SU-DHL-6 (cell line): ENCODE data around the gene RBX1.
"Not testable (repeated sequence)": the region's sequence is repeated elsewhere in the genome, so short reads cannot be mapped to it uniquely, and the experiment has no call there.

ENCODE experiments used
- H2AFZ ChIP-seq: fragments of 200-600 bp; sonication (generic); 2 replicates; pipeline ENCODE4 v1.6.1; 2014; ENCODE audit warnings: low read depth, mild to moderate bottlenecking, moderate library complexity, mixed read lengths, antibody characterized with exemption, low read length; ENCODE audit not compliant: severe bottlenecking
- H3F3A ChIP-seq: fragments of 200-600 bp; shearing (Covaris generic); 2 replicates; pipeline ENCODE4 v1.6.0; 2016; ENCODE audit warnings: antibody characterized with exemption, mild to moderate bottlenecking; ENCODE audit not compliant: insufficient read depth
- H3K27ac ChIP-seq: fragments of 200-600 bp; sonication (generic); 2 replicates; pipeline ENCODE4 v1.5.1; 2016; ENCODE audit warnings: low read depth, mild to moderate bottlenecking, low read length, moderate library complexity, mixed read lengths
- H3K27me3 ChIP-seq: fragments of 200-600 bp; sonication (generic), shearing (Covaris generic); 2 replicates; pipeline ENCODE4 v1.6.0; 2014; ENCODE audit warnings: mild to moderate bottlenecking, low read length
- H3K36me3 ChIP-seq: fragments of 200-600 bp; sonication (generic); 2 replicates; pipeline ENCODE4 v1.6.1; 2014; ENCODE audit warnings: mild to moderate bottlenecking, low read length, mixed read lengths
- H3K4me2 ChIP-seq: fragments of 300-600, 200-600 bp; shearing (Covaris generic), sonication (generic); 2 replicates; pipeline ENCODE4 v1.6.0; 2014; ENCODE audit warnings: low read length, low read depth, mild to moderate bottlenecking; ENCODE audit not compliant: poor library complexity, severe bottlenecking
- H3K4me3 ChIP-seq: fragments of 200-600 bp; sonication (generic); 2 replicates; pipeline ENCODE4 v1.5.1; 2014; ENCODE audit warnings: antibody characterized with exemption, low read length, mild to moderate bottlenecking, mixed read lengths; ENCODE audit not compliant: insufficient read depth, poor library complexity, severe bottlenecking
- H3K79me2 ChIP-seq: fragments of 200-600 bp; sonication (generic); 2 replicates; pipeline ENCODE4 v1.6.1; 2014; ENCODE audit warnings: mild to moderate bottlenecking, low read length, moderate library complexity; ENCODE audit not compliant: insufficient read depth
- H3K9ac ChIP-seq: fragments of 200-600 bp; sonication (generic); 2 replicates; pipeline ENCODE4 v1.7.0; 2014; ENCODE audit warnings: mild to moderate bottlenecking, low read length
- H3K9me2 ChIP-seq: fragments of 200-600 bp; sonication (generic); replicated peaks from 2 replicates; pipeline ENCODE4 v1.6.1; 2014; ENCODE audit warnings: low read length; ENCODE audit not compliant: insufficient read depth
- H3K9me3 ChIP-seq: fragments of 200-600 bp; sonication (generic); 2 replicates; pipeline ENCODE4 v1.6.1; 2014; ENCODE audit warnings: low read length, mixed read lengths; ENCODE audit not compliant: insufficient read depth
- H4K20me1 ChIP-seq: fragments of 200-600 bp; sonication (generic); 2 replicates; pipeline ENCODE4 v1.6.1; 2014; ENCODE audit warnings: low read depth, mild to moderate bottlenecking, antibody characterized with exemption, low read length, moderate library complexity, mixed read lengths
- CTCF ChIP-seq: fragments of 200-600 bp; sonication (generic); IDR thresholded peaks from one replicate; pipeline ENCODE4 v1.5.1; 2017; ENCODE audit warnings: antibody characterized with exemption, mild to moderate bottlenecking, low read length, moderate library complexity; ENCODE audit not compliant: insufficient read depth, poor library complexity, severe bottlenecking
- EZH2phosphoT487 ChIP-seq: fragments of 200-600 bp; sonication (generic), shearing (Covaris generic); conservative IDR thresholded peaks from 2 replicates; pipeline ENCODE4 v1.6.1; 2018; ENCODE audit warnings: mild to moderate bottlenecking, antibody characterized with exemption, low read length, moderate library complexity, mixed read lengths

RBX1 gene

DNA sequence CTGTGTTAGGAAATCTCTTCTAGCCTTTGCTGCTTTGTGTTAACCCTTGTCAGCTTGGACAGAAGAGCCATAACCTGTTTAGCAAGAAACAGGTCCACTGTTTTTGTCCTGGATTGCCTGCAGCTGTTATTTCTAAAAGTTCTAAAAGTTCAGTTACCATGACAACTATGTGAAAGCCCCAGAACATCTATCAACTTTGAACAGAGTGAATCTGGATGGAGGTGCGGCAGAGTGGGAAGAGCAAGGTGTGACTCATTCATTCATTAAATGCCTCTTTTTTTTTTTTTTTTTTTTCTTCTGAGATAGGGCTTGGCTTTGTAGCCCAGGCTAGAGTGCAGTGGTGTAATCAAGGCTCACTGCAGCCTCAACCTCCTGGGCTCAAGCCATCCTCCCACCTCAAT lies 50.5 kb downstream of the RBX1 start:
- Histone ChIP-seq H2AFZ (no peak overlapping the region), H3K27ac (no peak overlapping the region), H3K4me3 (no peak overlapping the region), H3K79me2 (no peaks in the 10 kb centered on the region), H3K9me2 (no peaks in the 10 kb centered on the region), H3K4me2 (no peak overlapping the region), H3K9me3 (no peaks in the 10 kb centered on the region), H3K27me3 (no peaks in the 10 kb centered on the region), H3K9ac (no peak overlapping the region), H3K36me3 (no peaks in the 10 kb centered on the region), H4K20me1 (no peaks in the 10 kb centered on the region), H3F3A (no peaks in the 10 kb centered on the region)
- no peak for TF ChIP-seq EZH2phosphoT487
- TF ChIP-seq CTCF: no peak

DNA sequence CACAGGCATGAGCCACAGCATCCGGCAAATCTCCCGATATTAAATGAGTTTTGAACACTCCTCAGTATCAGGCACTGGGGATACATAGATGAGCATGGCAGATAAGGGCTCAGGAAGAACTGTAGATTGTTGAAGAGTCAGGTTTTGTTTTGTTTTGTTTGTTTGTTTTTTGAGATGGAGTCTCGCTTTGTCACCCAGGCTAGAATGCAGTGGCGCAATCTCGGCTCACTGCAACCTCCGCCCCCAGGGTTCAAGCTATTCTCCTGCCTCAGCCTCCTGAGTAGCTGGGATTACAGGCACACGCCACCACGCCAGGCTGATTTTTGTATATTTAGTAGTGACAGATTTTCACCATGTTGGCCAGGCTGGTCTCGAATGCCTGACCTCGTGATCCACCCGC lies 51.2 kb downstream of the RBX1 start:
- not testable (repeated sequence) for H3K4me2 ChIP-seq, H3K27ac ChIP-seq, H3F3A ChIP-seq

GRCh38 chr22:41003066-41003465 lies 51.9 kb downstream of the RBX1 start:
- no peak for TF ChIP-seq CTCF
- TF ChIP-seq EZH2phosphoT487: no peak
- H3K27me3 ChIP-seq: no peaks in the 10 kb centered on the region
- no peaks in the 10 kb centered on the region for H3K79me2 ChIP-seq
- H3K27ac ChIP-seq: no peak overlapping the region
- no peaks in the 10 kb centered on the region for H3F3A ChIP-seq
- no peak overlapping the region for H3K9ac ChIP-seq
- no peaks in the 10 kb centered on the region for H3K9me3 ChIP-seq
- no peak overlapping the region for H2AFZ ChIP-seq
- no peak overlapping the region for H3K4me2 ChIP-seq
- no peak overlapping the region for H3K4me3 ChIP-seq
- no peaks in the 10 kb centered on the region for H3K9me2 ChIP-seq
- H4K20me1 ChIP-seq: no peaks in the 10 kb centered on the region
- no peaks in the 10 kb centered on the region for H3K36me3 ChIP-seq

More for the DNA sequence above, 51.2 kb downstream of the RBX1 start:
- not testable (repeated sequence) for H3K79me2 ChIP-seq, H3K9me3 ChIP-seq, H3K9ac ChIP-seq, H3K36me3 ChIP-seq, H3K27me3 ChIP-seq, H2AFZ ChIP-seq, H4K20me1 ChIP-seq, H3K9me2 ChIP-seq, H3K4me3 ChIP-seq

DNA sequence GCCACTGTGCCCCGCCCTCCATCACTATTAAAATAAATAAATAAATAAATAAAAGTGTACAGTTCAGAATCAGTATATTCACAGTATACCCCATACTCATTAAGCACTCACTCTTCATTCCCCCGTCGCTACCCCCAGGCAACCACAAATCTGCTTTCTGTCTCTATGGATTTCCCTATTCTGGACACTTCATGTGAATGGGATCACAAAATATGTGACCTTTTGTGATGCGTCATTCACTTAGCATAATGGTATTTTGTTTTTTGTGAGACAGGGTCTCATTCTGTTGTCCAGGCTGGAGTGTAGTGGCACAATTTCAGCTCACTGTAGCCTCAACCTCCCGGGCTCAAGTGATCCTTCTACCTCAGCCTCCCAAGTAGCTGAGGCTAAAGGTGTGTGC lies 52.8 kb downstream of the RBX1 start:
- H3K9me2 ChIP-seq: no peaks in the 10 kb centered on the region
- H3K27ac ChIP-seq: no peak overlapping the region
- H3K36me3 ChIP-seq: no peaks in the 10 kb centered on the region
- no peaks in the 10 kb centered on the region for H3K79me2 ChIP-seq
- no peak overlapping the region for H2AFZ ChIP-seq
- no peak overlapping the region for H3K9ac ChIP-seq
- H3K4me2 ChIP-seq: no peak overlapping the region
- no peaks in the 10 kb centered on the region for H3K27me3 ChIP-seq
- no peaks in the 10 kb centered on the region for H3K9me3 ChIP-seq
- no peaks in the 10 kb centered on the region for H4K20me1 ChIP-seq
- H3K4me3 ChIP-seq: no peak overlapping the region
- no peaks in the 10 kb centered on the region for H3F3A ChIP-seq
- TF ChIP-seq CTCF: no peak
- no peak for TF ChIP-seq EZH2phosphoT487
